Liver (tissue), 9 donors: ENCODE results near the gene C12orf57. TPM values are rescaled to one million over a fixed set of nuclear protein-coding genes. Genes with fewer than 3 reads are reported as not detected.
A peak's percentile ranks its signal among the peaks of the same experiment; 100 is the strongest.

Experiments
- DNase-seq: peaks from one replicate; pipeline ENCODE4 v3.0.0-alpha.2; 2017; ENCODE audit warnings: low spot score
- H3K27ac ChIP-seq, 2 donors: one replicate each; pipeline ENCODE4 v1.7.0; 2013; ENCODE audit warnings: inconsistent platforms in 2 of 2, low read length in 2 of 2, control low read depth in 1 of 2, low read depth in 1 of 2, mild to moderate bottlenecking in 1 of 2
- H3K27me3 ChIP-seq, 4 donors: one replicate each; pipeline versions ENCODE4 v1.6.1 to v1.7.0; 2013; ENCODE audit warnings: low read length in 3 of 4, inconsistent platforms in 1 of 4, mild to moderate bottlenecking in 1 of 4, moderate library complexity in 1 of 4; ENCODE audit not compliant: control insufficient read depth in 4 of 4, insufficient read depth in 4 of 4
- H3K36me3 ChIP-seq, 4 donors: one replicate each; pipeline versions ENCODE4 v1.6.1 to v1.7.0; 2013; ENCODE audit warnings: low read length in 3 of 4, mild to moderate bottlenecking in 3 of 4, low read depth in 1 of 4, moderate library complexity in 1 of 4; ENCODE audit not compliant: control insufficient read depth in 4 of 4, insufficient read depth in 3 of 4
- H3K4me1 ChIP-seq, 4 donors: one replicate each; pipeline versions ENCODE4 v1.6.1 to v1.7.0; 2013; ENCODE audit warnings: low read length in 3 of 4, mild to moderate bottlenecking in 3 of 4, moderate library complexity in 1 of 4; ENCODE audit not compliant: control insufficient read depth in 4 of 4, insufficient read depth in 4 of 4
- H3K4me3 ChIP-seq, 3 donors: one replicate each; pipeline versions ENCODE4 v1.6.1 to v1.7.0; 2013; ENCODE audit warnings: low read length in 3 of 3, control low read depth in 1 of 3, low read depth in 1 of 3, mild to moderate bottlenecking in 1 of 3
- H3K9ac ChIP-seq, 2 donors: one replicate each; pipeline ENCODE4 v1.7.0; 2013; ENCODE audit warnings: low read length in 2 of 2, mild to moderate bottlenecking in 2 of 2, moderate library complexity in 2 of 2, control low read depth in 1 of 2, low read depth in 1 of 2
- H3K9me3 ChIP-seq, 4 donors: one replicate each; pipeline versions ENCODE4 v1.6.1 to v1.7.0; 2013; ENCODE audit warnings: low read length in 3 of 4; ENCODE audit not compliant: control insufficient read depth in 4 of 4
- ATF3 ChIP-seq: IDR thresholded peaks from 2 replicates; pipeline ENCODE4 v1.6.1; 2016; ENCODE audit warnings: antibody characterized with exemption
- CTCF ChIP-seq: fragments of 150-350 bp; IDR thresholded peaks from 2 replicates; pipeline ENCODE4 v1.5.1; 2017; ENCODE audit warnings: improper control_type of control experiment, low read depth, low read length; ENCODE audit not compliant: missing input control
- EGR1 ChIP-seq, 2 donors: IDR thresholded peaks; 2 replicates each; pipeline ENCODE4 v1.6.1; 2016 to 2018; ENCODE audit warnings: antibody characterized with exemption in 2 of 2, low read depth in 2 of 2
- FOXA1 ChIP-seq: IDR thresholded peaks from 2 replicates; pipeline ENCODE4 v1.6.1; 2016; ENCODE audit warnings: antibody characterized with exemption
- FOXA2 ChIP-seq: IDR thresholded peaks from 2 replicates; pipeline ENCODE4 v1.6.1; 2016; ENCODE audit warnings: antibody characterized with exemption
- GABPA ChIP-seq, 2 donors: IDR thresholded peaks in 1 of 2; conservative IDR thresholded peaks in 1 of 2; 2 replicates each; pipeline ENCODE4 v1.6.1; 2016; ENCODE audit warnings: antibody characterized with exemption in 2 of 2, mild to moderate bottlenecking in 1 of 2, moderate library complexity in 1 of 2
- HNF4A ChIP-seq, 2 donors: conservative IDR thresholded peaks; 2 replicates each; pipeline ENCODE4 v1.6.1; 2016; ENCODE audit warnings: antibody characterized with exemption in 2 of 2, mild to moderate bottlenecking in 2 of 2
- HNF4G ChIP-seq: IDR thresholded peaks from 2 replicates; pipeline ENCODE4 v1.6.1; 2016; ENCODE audit warnings: antibody characterized with exemption
- JUND ChIP-seq, 2 donors: IDR thresholded peaks; 2 replicates each; pipeline ENCODE4 v1.6.1; 2016; ENCODE audit warnings: antibody characterized with exemption in 2 of 2
- MAX ChIP-seq: IDR thresholded peaks from 2 replicates; pipeline ENCODE4 v1.6.1; 2016; ENCODE audit warnings: antibody characterized with exemption
- NR2F2 ChIP-seq: IDR thresholded peaks from 2 replicates; pipeline ENCODE4 v1.6.1; 2016; ENCODE audit warnings: antibody characterized with exemption
- RAD21 ChIP-seq, 2 donors: IDR thresholded peaks; 2 replicates each; pipeline ENCODE4 v1.6.1; 2016; ENCODE audit warnings: antibody characterized with exemption in 2 of 2, mild to moderate bottlenecking in 2 of 2
- REST ChIP-seq: IDR thresholded peaks from 2 replicates; pipeline ENCODE4 v1.6.1; 2016; ENCODE audit warnings: antibody characterized with exemption, mild to moderate bottlenecking
- RXRA ChIP-seq, 2 donors: IDR thresholded peaks; 2 replicates each; pipeline ENCODE4 v1.6.1; 2017 to 2018; ENCODE audit warnings: antibody characterized with exemption in 2 of 2, mild to moderate bottlenecking in 1 of 2
- SP1 ChIP-seq: IDR thresholded peaks from 2 replicates; pipeline ENCODE4 v1.6.1; 2018; ENCODE audit warnings: antibody characterized with exemption, mild to moderate bottlenecking
- TAF1 ChIP-seq: conservative IDR thresholded peaks from 2 replicates; pipeline ENCODE4 v1.6.1; 2016; ENCODE audit warnings: antibody characterized with exemption, mild to moderate bottlenecking
- YY1 ChIP-seq: IDR thresholded peaks from 2 replicates; pipeline ENCODE4 v1.6.1; 2016; ENCODE audit warnings: antibody characterized with exemption, mild to moderate bottlenecking
- ZBTB33 ChIP-seq: IDR thresholded peaks from 2 replicates; pipeline ENCODE4 v1.6.1; 2016; ENCODE audit warnings: antibody characterized with exemption
- WGBS: extraction: QIAGEN DNeasy Blood & Tissue Kit; methylation state at CpG from one replicate; pipeline ENCODE4 v1.1.7; 2013; 5-methylcytosine and 5-hydroxymethylcytosine counted together
- polyA plus RNA-seq, 2 donors: library from polyadenylated mRNA; stranded (reverse) in 1 of 2; unstranded in 1 of 2; fragments of 200-250 nt in 1 of 2; fragments of >200 nt in 1 of 2; fragmentation: Nextera tagmentation in 1 of 2; extraction: Ambion mirVana in 1 of 2; gene quantifications; one replicate each; pipeline versions ENCODE4 v1.2.1 to v1.2.3, GENCODE V29; 2013 to 2015
- total RNA-seq, 2 donors: library from RNA; depleted of rRNA; stranded (reverse); fragments of >200 nt; gene quantifications; one replicate each; pipeline ENCODE4 v1.2.3, GENCODE V29; 2014
- donor health status: healthy.
- donor health status: healthy.
- donor health status: healthy.
- donor health status: healthy.
- donor health status: healthy.

The C12orf57 gene
- total and polyA plus RNA-seq, 4 donors = 49.2 to 193 (median 65.7) TPM

GRCh38 chr12:6970096-6970527 is 26.3 kb downstream of the C12orf57 start:
- no peaks in the 10 kb centered on the region for H3K27me3 ChIP-seq
- H3K9me3 ChIP-seq = no peaks in the 10 kb centered on the region
- H3K4me3 ChIP-seq = peak overlapping the region; percentile 56 to 90 (median 82)
- DNase-seq = no peak
- WGBS = under 1% methylated on average over 31 of the region's 31 CpGs
- peaks cover 0 to 29% (median 22%) of the 10 kb centered on the region in 4 donors for H3K4me1 ChIP-seq
- peak overlapping the region; percentile 78 to 84 for H3K27ac ChIP-seq
- peak overlapping the region; percentile 54 to 93 for H3K9ac ChIP-seq
- TF ChIP-seq TAF1 (no peak), HNF4G (no peak), HNF4A (conservative IDR thresholded peaks at IDR 0.05) (peak in 1 of 2 donors; percentile 10), ATF3 (no peak), NR2F2 (peak; percentile 64), RXRA (IDR thresholded peaks at IDR 0.05) (peak in 1 of 2 donors; percentile 26), MAX (no peak), JUND (IDR thresholded peaks at IDR 0.05) (no peak), REST (no peak), ZBTB33 (no peak), GABPA (IDR thresholded peaks at IDR 0.05 in 1 of 2, conservative IDR thresholded peaks at IDR 0.05 in 1 of 2) (no peak), SP1 (no peak), FOXA1 (no peak), FOXA2 (no peak), CTCF (no peak), RAD21 (IDR thresholded peaks at IDR 0.05) (no peak), EGR1 (IDR thresholded peaks at IDR 0.05; ENCODE audit: low read depth in 2 of 2) (no peak), YY1 (no peak)
- peaks cover 13 to 40% (median 38%) of the 10 kb centered on the region in 4 donors for H3K36me3 ChIP-seq
